Testis (tissue), 5 donors: Measurements from ENCODE around the gene DRD5. TPM values are rescaled to one million over a fixed set of nuclear protein-coding genes. Genes with fewer than 3 reads are reported as not detected.
"Not testable (repeated sequence)": the region's sequence is repeated elsewhere in the genome, so short reads cannot be mapped to it uniquely, and the experiment has no call there.

ENCODE experiments used
- DNase-seq: peaks from one replicate; pipeline ENCODE4 v3.0.0-alpha.2; 2019
- H3K27ac ChIP-seq, 2 donors: fragments of 200-600 bp; sonication (generic); one replicate each; pipeline ENCODE4 v1.5.1; 2019
- H3K27me3 ChIP-seq: fragments of 200-600 bp; sonication (generic); one replicate; pipeline ENCODE4 v1.5.1; 2019
- H3K36me3 ChIP-seq: fragments of 200-600 bp; sonication (generic); one replicate; pipeline ENCODE4 v1.5.1; 2017; ENCODE audit warnings: low read depth; ENCODE audit errors: missing control alignments
- H3K4me1 ChIP-seq: fragments of 200-600 bp; sonication (generic); one replicate; pipeline ENCODE4 v1.5.1; 2019
- H3K4me3 ChIP-seq, 2 donors: fragments of 200-600 bp; sonication (generic); one replicate each; pipeline ENCODE4 v1.5.1; 2017 to 2019
- H3K9me3 ChIP-seq: fragments of 200-600 bp; sonication (generic); one replicate; pipeline ENCODE4 v1.5.1; 2017
- CTCF ChIP-seq, 3 experiments: fragments of 450-650 bp in 2 of 3; fragments of 200-600 bp in 1 of 3; sonication (generic) in 1 of 3; IDR thresholded peaks; one replicate each; pipeline ENCODE4 v1.5.1; 2016 to 2019; ENCODE audit warnings: antibody characterized with exemption in 3 of 3, mild to moderate bottlenecking in 2 of 3, moderate library complexity in 1 of 3
- POLR2A ChIP-seq: fragments of 450-650 bp; IDR thresholded peaks from one replicate; pipeline ENCODE4 v1.6.1; 2017; ENCODE audit warnings: antibody characterized with exemption, mild to moderate bottlenecking, moderate library complexity
- WGBS, 2 donors: methylation state at CpG; one replicate each; pipeline ENCODE4 v1.1.5; 2018; 5-methylcytosine and 5-hydroxymethylcytosine counted together
- intact Hi-C: fragments of 100-400 bp; cut with DNase I; formaldehyde crosslinking; loops from one replicate; pipeline ENCODE4 v1.15.1; 2023; ENCODE audit warnings: low total_unique reads
- long read RNA-seq, 2 donors: transcript quantifications; one replicate each; lab custom pipeline, GENCODE V29; 2026
- polyA plus RNA-seq: library from polyadenylated mRNA; stranded (reverse); fragments of 350-450 nt; fragmentation: Illumina TruSeq; extraction: RNeasy Lipid Tissue Mini Kit (QIAGEN cat#74804); gene quantifications from one replicate; pipeline ENCODE4 v1.2.3, GENCODE V29; 2014; ENCODE audit warnings: low read depth, low replicate concordance; ENCODE audit not compliant: insufficient read depth
- total RNA-seq, 2 donors: library from RNA; depleted of rRNA; stranded (reverse); fragments of >200 nt; gene quantifications; one replicate each; pipeline ENCODE4 v1.2.3, GENCODE V29; 2016

DRD5 gene
- total RNA-seq: under 1 TPM in 1 of 2 donors, not detected in 1; 0.39 TPM
- 0.34 TPM for polyA plus RNA-seq
- long read RNA-seq, donor 1: 0 reads
- long read RNA-seq, donor 2, partial matches to known transcripts: 0 of 1 reads
- long read RNA-seq, donor 2, other reads (novel, unspliced or antisense): 0 of 1 reads

- Histone ChIP-seq H3K4me3 (peak within 1 kb of the TSS in 1 of 2 donors; percentile 7), H3K9me3 (no peaks in the 10 kb centered on the region)
- DNase-seq: no peak
Observed at GRCh38 chr4:9781343-9782135, at the start of gene DRD5. Gene DRD5, plus strand, starts transcription at chr4:9781634. Its CDS starts 396 bp downstream, at chr4:9782030.

GRCh38 chr4:9732256-9732655 lies 49.2 kb upstream of the DRD5 start:
- intact Hi-C loops, H3K4me1 ChIP-seq, H3K27ac ChIP-seq, DNase-seq, H3K4me3 ChIP-seq, H3K9me3 ChIP-seq, H3K36me3 ChIP-seq, H3K27me3 ChIP-seq: not testable (repeated sequence)
- 55 to 63% methylated on average over 2 to 4 of the region's 4 CpGs for WGBS, 2 donors

More at GRCh38 chr4:9781343-9782135, at the start of gene DRD5:
- no peaks in the 10 kb centered on the region for H3K27me3 ChIP-seq
- H3K4me1 ChIP-seq: no peaks in the 10 kb centered on the region
- no peaks in the 10 kb centered on the region for H3K36me3 ChIP-seq
- 10 to 12% methylated on average over 6 to 46 of the region's 78 CpGs for WGBS, 2 donors
- intact Hi-C loops: no loop called here
- H3K27ac ChIP-seq: no peak within 1 kb of the TSS
- TF ChIP-seq POLR2A (no peak), CTCF (IDR thresholded peaks at IDR 0.05) (no peak)

GRCh38 chr4:9735515-9735914 lies 45.9 kb upstream of the DRD5 start:
- Histone ChIP-seq H3K36me3 (no peaks in the 10 kb centered on the region), H3K27me3 (no peaks in the 10 kb centered on the region), H3K4me3 (no peak overlapping the region), H3K4me1 (no peaks in the 10 kb centered on the region), H3K9me3 (no peaks in the 10 kb centered on the region), H3K27ac (no peak overlapping the region)
- no peak for DNase-seq
- TF ChIP-seq CTCF (IDR thresholded peaks at IDR 0.05): no peak
- TF ChIP-seq POLR2A: no peak
- intact Hi-C loops: no loop called here
- 84 to 88% methylated on average over 5 of the region's 5 CpGs for WGBS, 2 donors

GRCh38 chr4:9737280-9737679 lies 44.2 kb upstream of the DRD5 start:
- 45 to 51% methylated on average over 7 of the region's 7 CpGs for WGBS, 2 donors
- H3K4me3 ChIP-seq, H3K36me3 ChIP-seq, DNase-seq, intact Hi-C loops, H3K9me3 ChIP-seq, H3K27ac ChIP-seq, H3K27me3 ChIP-seq, H3K4me1 ChIP-seq: not testable (repeated sequence)

GRCh38 chr4:9743789-9744188 lies 37.6 kb upstream of the DRD5 start:
- intact Hi-C loops, H3K4me1 ChIP-seq, H3K36me3 ChIP-seq, H3K9me3 ChIP-seq, H3K27ac ChIP-seq, H3K27me3 ChIP-seq, DNase-seq, H3K4me3 ChIP-seq: not testable (repeated sequence)
- WGBS, 2 donors: 91 to 96% methylated on average over 4 of the region's 4 CpGs

- Histone ChIP-seq H3K27me3 (no peaks in the 10 kb centered on the region), H3K27ac (no peak overlapping the region), H3K4me3 (no peak overlapping the region), H3K4me1 (no peaks in the 10 kb centered on the region), H3K9me3 (no peaks in the 10 kb centered on the region), H3K36me3 (no peaks in the 10 kb centered on the region)
- intact Hi-C loops: no loop called here
- TF ChIP-seq POLR2A (no peak), CTCF (IDR thresholded peaks at IDR 0.05) (no peak)
- 74 to 81% methylated on average over 13 of the region's 13 CpGs for WGBS, 2 donors
- no peak for DNase-seq
Observed at GRCh38 chr4:9745782-9746181, 35.7 kb upstream of the DRD5 start.
